ENCODE data around the gene RUNDC1.
A peak's percentile ranks its signal among the peaks of the same experiment; 100 is the strongest.
"Not testable (repeated sequence)": the region's sequence is repeated elsewhere in the genome, so short reads cannot be mapped to it uniquely, and the experiment has no call there.

The RUNDC1 gene

DNA sequence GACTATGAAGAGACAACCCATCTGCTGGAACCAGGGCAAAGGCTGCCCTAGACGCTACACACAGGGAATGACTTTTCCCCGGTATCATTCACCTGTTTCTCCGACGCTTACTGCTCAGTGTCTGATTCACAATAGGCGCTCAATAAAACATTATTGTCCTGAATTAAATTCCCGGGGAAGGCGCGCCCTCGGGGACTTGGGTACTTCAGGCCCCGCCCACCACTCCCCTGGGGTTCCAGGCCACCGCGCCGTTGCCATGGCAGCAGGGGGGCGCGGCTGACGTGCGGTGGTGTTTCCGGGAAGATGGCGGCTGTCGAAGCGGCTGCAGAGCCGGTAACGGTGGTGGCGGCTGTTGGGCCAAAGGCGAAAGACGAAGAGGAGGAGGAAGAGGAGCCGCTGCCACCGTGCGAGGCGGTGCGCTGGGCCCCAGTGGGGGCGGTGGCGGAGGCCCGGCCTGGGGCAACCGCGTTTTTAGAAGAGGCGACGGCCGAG, at the start of gene RUNDC1:
Gene RUNDC1, plus strand, starts transcription at position 292 of the 492 bp plus-strand sequence. Its CDS starts 12 bp downstream, at position 304.
- peak; percentile 94 for DNase-seq (ENCODE audit: low spot score)

DNA sequence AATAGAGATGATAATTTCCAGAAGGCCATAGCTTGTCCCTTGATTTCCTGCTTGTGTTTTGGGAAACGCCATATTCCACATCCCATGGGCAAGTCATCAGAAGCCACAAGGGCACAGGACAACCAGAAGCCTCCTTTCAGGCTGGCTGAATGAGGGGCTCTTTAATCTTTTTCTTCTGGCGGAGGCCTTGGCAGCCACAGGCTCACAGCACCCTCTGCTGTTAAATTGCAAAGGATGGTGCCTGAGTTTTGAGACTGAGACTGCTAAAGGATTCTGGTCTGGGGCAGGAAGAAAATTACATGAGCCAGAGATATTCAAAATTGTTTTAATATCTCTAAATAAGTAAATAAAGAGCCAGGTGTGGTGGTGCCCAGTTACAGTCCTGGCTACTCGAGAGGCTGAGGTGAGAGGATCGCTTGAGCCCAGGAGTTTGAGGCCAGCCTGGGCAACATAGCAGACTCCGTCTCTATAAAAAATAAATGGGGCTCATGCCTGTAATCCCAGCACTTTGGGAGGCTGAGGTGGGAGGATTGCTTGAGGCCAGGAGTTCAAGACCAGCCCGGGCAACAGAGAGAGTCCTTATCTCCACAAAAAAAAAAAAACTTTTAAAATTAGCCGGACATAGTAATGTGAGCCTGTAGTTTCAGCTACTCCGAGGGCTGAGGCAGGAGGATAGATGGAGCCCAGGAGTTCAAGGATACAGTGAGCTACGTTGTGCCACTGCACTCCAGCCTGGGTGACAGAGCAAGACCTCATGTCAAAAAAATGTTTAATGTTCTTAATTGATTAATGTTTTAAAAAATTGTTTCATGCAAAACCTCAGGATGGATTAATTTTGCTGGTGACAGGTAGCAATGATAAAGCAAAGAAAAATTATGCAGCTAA, 42.4 kb upstream of the RUNDC1 start:
- DNase-seq (ENCODE audit: low spot score), result peak; percentile 67

DNA sequence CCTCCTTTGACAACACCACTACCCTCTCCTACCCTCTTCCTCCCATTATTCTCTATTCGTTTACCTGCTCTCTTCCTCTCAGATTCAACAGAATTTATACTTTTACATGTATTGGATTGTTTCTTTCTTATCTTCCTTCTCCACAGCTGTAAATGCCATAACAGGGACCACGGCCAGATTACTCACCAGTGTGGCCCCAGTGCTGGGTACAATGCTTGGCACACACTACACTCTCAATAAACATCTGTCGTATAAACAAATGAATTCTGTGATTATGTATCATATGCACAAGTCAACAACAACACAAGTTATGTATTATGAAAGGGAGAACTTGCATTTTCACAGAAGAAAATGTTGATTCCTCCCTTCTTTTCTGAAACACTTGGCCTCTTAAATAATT, 36.2 kb upstream of the RUNDC1 start:
- no peak for DNase-seq (ENCODE audit: low spot score)

DNA sequence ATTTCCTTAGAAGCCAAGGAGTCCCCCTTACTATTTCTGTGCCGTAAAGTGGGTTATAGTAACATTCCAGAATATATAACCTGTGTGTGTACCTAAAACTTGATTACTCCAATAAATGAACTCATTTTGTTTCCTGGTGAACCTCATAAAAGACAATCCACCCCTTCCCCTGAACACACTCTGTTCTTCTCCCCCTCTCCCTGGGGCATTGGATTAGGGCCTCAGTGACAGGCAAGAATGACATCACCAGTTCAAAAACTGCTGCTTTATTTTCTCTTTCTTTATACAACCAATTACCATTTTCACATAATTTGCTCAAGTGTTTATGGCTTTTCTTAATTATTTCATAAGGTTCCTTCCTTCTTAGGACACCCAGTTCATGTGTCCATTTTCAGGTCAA, 33.6 kb upstream of the RUNDC1 start:
- no peak for DNase-seq (ENCODE audit: low spot score)

DNA sequence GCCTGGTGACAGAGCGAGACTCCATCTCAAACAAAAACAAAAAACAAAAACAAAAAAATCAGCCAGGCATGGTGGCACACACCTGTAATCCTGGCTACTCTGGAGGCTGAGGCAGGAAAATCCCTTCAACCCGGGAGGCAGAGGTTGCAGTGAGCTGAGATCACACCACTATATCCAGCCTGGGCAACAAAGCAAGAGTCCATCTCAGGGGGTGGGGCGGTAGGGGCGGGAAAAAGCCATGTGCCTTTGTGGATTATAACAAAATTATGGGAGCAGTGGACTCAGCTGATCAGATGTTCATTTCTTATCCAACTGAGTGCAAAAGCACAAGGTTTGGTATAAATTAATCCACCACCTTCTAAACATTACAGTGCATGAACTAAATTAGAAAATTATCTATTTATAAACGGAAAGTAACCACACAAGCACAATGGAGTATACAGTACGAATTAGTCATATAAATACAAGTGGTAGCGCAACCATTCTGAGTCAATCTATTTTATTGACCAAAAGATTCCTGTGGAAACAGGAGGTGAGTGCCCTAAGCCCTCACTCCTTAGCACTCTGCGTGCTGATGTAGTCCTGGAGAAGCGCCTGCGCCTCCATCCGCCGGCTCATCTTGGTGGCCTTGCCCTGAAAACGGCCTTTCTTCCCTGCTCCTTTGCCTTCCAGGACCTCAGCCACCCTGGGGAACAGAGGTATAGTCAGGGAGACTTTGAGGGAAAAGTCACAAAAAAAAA, 30.2 kb upstream of the RUNDC1 start:
- no peak for DNase-seq (ENCODE audit: low spot score)

GRCh38 chr17:42953669-42954068, 26.7 kb upstream of the RUNDC1 start:
- DNase-seq (ENCODE audit: low spot score), result no peak

DNA sequence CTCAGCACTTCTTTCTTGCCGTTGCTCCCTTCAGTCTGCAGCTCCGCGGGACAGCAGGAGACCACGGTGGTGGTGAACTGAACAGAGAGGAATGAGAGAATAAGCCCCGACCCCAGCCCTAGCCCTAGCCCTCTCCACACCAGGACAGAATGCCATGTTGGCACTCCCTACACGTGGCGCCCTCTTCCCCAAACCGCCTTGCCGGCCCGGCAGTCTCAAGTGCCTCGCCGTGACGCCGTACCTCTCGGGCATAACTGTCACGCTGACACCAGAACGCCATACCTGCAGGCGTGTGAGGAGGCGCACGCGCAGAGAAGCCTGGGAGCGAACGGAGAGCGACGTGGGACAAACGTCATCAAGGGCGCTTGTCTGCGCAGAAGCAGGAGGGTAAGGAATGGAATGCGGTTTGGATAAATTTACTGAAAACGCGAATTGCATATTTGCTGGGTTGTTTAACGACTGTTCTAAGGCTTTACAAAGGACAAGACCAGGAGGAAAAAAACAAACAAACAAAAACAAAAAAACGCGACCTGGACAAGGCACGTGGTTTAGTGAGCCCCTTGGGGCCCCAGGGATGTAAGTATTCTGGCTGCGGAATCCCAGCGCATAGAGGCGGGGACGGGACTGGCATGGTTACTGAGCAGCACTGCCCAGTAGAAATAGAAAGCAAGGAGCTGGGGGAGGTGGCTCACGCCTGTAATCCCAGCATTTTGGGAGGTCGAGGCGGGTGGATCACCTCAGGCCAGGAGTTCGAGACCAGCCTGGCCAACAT, 16.0 kb upstream of the RUNDC1 start, which contains the start of gene AARSD1:
Gene AARSD1, minus strand, starts transcription at position 294 of the 772 bp plus-strand sequence. Its CDS starts 14 bp downstream, at position 280.
- peak; percentile 88 for DNase-seq (ENCODE audit: low spot score)

GRCh38 chr17:42967925-42968324, 12.4 kb upstream of the RUNDC1 start:
- DNase-seq (ENCODE audit: low spot score), result no peak

DNA sequence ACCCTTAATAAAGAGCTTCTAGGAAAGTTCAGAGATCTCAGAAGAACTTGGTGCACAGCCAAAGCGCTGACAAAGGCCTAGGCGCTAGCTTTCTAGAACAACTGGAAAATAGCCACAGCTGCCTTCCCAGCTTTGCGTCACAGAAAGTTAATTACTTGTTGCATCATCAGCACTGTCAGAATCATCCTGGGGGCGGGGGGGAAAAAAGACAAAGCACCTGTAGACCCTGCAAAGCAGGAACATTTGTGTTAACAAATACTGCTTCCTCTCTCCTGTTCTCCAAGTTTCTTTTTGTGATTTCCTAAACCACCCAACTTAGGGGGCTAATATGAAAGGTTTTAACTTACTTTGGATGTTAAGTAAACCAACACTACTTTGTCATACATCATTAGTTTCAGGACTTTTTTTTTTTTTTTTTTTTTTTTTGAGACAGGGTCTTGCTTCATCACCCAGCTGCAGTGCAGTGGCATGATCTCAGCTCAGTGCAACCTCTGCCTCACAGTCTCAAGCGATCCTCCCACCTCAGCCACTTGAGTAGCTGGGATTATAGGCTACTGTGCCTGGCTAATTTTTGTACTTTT, 11.3 kb upstream of the RUNDC1 start:
- DNase-seq (ENCODE audit: low spot score), result no peak

DNA sequence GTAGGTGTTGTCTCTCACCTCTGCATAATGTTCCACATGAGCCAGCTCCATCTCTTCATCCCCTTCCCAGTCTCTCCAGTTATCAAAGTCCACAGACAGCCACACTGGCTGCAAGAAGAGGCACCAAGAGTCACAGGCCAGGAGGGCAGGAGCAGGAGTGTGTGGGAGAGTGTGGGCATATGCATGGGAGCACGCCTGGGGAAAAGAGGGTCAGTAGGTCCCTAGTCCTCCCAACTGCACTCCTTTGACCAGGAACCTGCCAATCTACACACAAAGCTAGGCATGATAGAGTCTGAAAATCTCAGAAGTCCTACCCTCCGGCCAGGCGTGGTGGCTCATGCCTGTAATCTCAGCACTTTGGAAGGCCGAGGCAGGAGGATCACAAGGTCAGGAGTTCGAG, 8.8 kb upstream of the RUNDC1 start:
- DNase-seq (ENCODE audit: low spot score), result no peak

GRCh38 chr17:42973323-42973722, 7.0 kb upstream of the RUNDC1 start:
- not testable (repeated sequence) for DNase-seq (ENCODE audit: low spot score)

GRCh38 chr17:42975265-42975664, 5.1 kb upstream of the RUNDC1 start:
- peak; percentile 36 for DNase-seq (ENCODE audit: low spot score)

DNA sequence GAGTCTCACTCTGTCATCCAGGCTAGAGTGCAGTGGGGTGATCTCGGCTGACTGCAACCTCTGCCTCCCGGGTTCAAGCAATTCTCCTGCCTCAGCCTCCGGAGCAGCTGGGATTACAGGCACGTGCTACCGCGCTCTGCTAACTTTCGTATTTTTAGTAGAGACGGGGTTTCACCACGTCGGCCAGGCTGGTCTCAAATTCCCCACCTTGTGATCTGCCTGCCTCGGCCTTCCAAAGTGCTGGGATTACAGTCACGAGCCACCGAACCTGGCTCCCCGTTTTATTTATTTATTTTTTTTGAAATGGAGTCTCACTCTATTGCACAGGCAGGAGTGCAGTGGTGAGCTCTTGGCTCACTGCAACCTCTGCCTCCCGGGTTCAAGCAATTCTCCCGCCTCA, 4.7 kb upstream of the RUNDC1 start:
- DNase-seq (ENCODE audit: low spot score), result not testable (repeated sequence)

GRCh38 chr17:42979511-42980273, 673 bp upstream of the RUNDC1 start, which contains the start of gene PTGES3L:
PTGES3L (minus strand) TSS chr17:42980080; CDS start chr17:42980053, 27 bp downstream.
- peak; percentile 79 for DNase-seq (ENCODE audit: low spot score)

- DNase-seq (ENCODE audit: low spot score), result peak; percentile 66
These were observed 517 bp downstream of the RUNDC1 start for GRCh38 chr17:42980766-42981397.

DNA sequence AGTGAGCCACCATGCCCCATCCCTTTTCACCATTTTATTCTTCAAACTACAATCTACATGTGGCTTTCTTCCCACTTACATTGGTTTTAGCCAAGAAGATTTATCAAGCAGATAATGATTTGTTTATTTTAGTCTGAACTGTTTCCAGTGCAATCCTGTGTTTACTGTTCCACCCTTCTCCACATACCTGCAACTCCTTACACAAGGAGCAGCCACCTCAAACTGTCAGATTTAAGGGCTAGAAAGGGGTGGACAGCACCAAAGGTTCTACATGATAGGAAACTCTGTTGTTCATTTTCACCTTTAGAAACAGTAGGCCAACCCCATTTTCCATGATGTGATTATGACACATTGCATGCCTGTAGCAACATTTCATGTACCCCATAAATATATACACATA, 1.9 kb downstream of the RUNDC1 start:
- DNase-seq (ENCODE audit: low spot score), result no peak

GRCh38 chr17:42985225-42985624, 4.9 kb downstream of the RUNDC1 start:
- no peak for DNase-seq (ENCODE audit: low spot score)

GRCh38 chr17:42989141-42989540, 8.8 kb downstream of the RUNDC1 start:
- DNase-seq (ENCODE audit: low spot score), result no peak

GRCh38 chr17:42989726-42990652, 9.6 kb downstream of the RUNDC1 start:
- no peak for DNase-seq (ENCODE audit: low spot score)
